Smooth muscle cell (in vitro differentiated cells): ENCODE measurements around the gene PHPT1. TPM values are rescaled to one million over a fixed set of nuclear protein-coding genes. Genes with fewer than 3 reads are reported as not detected.

Experiments
- DNase-seq: peaks from one replicate; lab custom pipeline; 2025; ENCODE audit not compliant: unreplicated experiment; lab: John Stamatoyannopoulos, UW
- H2AFZ ChIP-seq: fragments of 200-600 bp; sonication (generic); 2 replicates; pipeline ENCODE4 v1.6.0; 2016; ENCODE audit warnings: antibody characterized with exemption, low read depth, mild to moderate bottlenecking
- H3F3A ChIP-seq: fragments of 200-600 bp; sonication (generic); 2 replicates; pipeline ENCODE4 v1.6.0; 2017; ENCODE audit warnings: antibody characterized with exemption, low read depth
- H3K27ac ChIP-seq: fragments of 200-600 bp; sonication (generic); 2 replicates; pipeline ENCODE4 v1.5.1; 2016; ENCODE audit warnings: low read depth, mild to moderate bottlenecking
- H3K27me3 ChIP-seq: fragments of 200-600 bp; sonication (generic); 2 replicates; pipeline ENCODE4 v1.6.1; 2016; ENCODE audit warnings: low read depth, mild to moderate bottlenecking
- H3K36me3 ChIP-seq: fragments of 200-600 bp; sonication (generic); 2 replicates; pipeline ENCODE4 v1.5.1; 2016; ENCODE audit warnings: low read depth
- H3K4me1 ChIP-seq: fragments of 200-600 bp; sonication (generic); 2 replicates; pipeline ENCODE4 v1.5.1; 2016; ENCODE audit warnings: low read depth
- H3K4me2 ChIP-seq: fragments of 200-600 bp; sonication (generic); 2 replicates; pipeline ENCODE4 v1.6.0; 2016; ENCODE audit warnings: mild to moderate bottlenecking
- H3K4me3 ChIP-seq: fragments of 200-600 bp; sonication (generic); 2 replicates; pipeline ENCODE4 v1.5.1; 2016; ENCODE audit warnings: mild to moderate bottlenecking
- H3K79me2 ChIP-seq: fragments of 200-600 bp; sonication (generic); 2 replicates; pipeline ENCODE4 v1.6.0; 2016; ENCODE audit warnings: low read depth, mild to moderate bottlenecking
- H3K9ac ChIP-seq: fragments of 200-600 bp; sonication (generic); 2 replicates; pipeline ENCODE4 v1.6.0; 2016; ENCODE audit warnings: low read depth
- H3K9me3 ChIP-seq: fragments of 200-600 bp; sonication (generic); replicated peaks from 2 replicates; pipeline ENCODE4 v1.5.1; 2016; ENCODE audit warnings: low read depth
- H4K20me1 ChIP-seq: fragments of 200-600 bp; sonication (generic); 2 replicates; pipeline ENCODE4 v1.6.0; 2016; ENCODE audit warnings: low read depth
- CTCF ChIP-seq: fragments of 200-600 bp; sonication (generic); IDR thresholded peaks from 2 replicates; pipeline ENCODE4 v1.5.1; 2017; ENCODE audit warnings: borderline replicate concordance, mild to moderate bottlenecking, antibody characterized with exemption; ENCODE audit not compliant: insufficient read depth, poor library complexity, severe bottlenecking
- WGBS: methylation state at CpG from one replicate; pipeline ENCODE4 v1.1.7; 2016; ENCODE audit warnings: low lambda C conversion rate; 5-methylcytosine and 5-hydroxymethylcytosine counted together
- polyA plus RNA-seq: library from polyadenylated mRNA; unstranded; fragments of >200 nt; fragmentation: Nextera tagmentation; extraction: Ambion mirVana; gene quantifications from 2 replicates; pipeline ENCODE4 v1.2.1, GENCODE V29; 2016
- total RNA-seq: library from RNA; depleted of rRNA; stranded (reverse); fragments of >200 nt; gene quantifications from 2 replicates; pipeline ENCODE4 v1.2.3, GENCODE V29; 2014

The PHPT1 gene
- total and polyA plus RNA-seq, 2 experiments from 2014 or later: 173 to 381 TPM

- Histone ChIP-seq H3K27me3 (no peaks in the 10 kb centered on the region), H3K36me3 (no peaks in the 10 kb centered on the region), H3K27ac (no peak overlapping the region), H3K4me1 (peaks cover 21% of the 10 kb centered on the region), H3K9ac (no peak overlapping the region), H2AFZ (no peak overlapping the region), H3K79me2 (no peaks in the 10 kb centered on the region), H3K9me3 (no peaks in the 10 kb centered on the region), H3F3A (peaks cover 17% of the 10 kb centered on the region), H4K20me1 (peaks cover 26% of the 10 kb centered on the region), H3K4me3 (no peak overlapping the region), H3K4me2 (no peak overlapping the region)
- TF ChIP-seq CTCF: no peak
- DNase-seq: no peak
- WGBS: 96% methylated on average over 28 of the region's 29 CpGs
These were observed 10.6 kb upstream of the PHPT1 start for GRCh38 chr9:136838314-136839228.

GRCh38 chr9:136839229-136840139 is 9.7 kb upstream of the PHPT1 start:
- Histone ChIP-seq H3K36me3 (no peaks in the 10 kb centered on the region), H3F3A (peaks cover 11% of the 10 kb centered on the region), H3K4me2 (no peak overlapping the region), H3K27ac (no peak overlapping the region), H3K9ac (no peak overlapping the region), H2AFZ (no peak overlapping the region), H3K4me1 (peaks cover 21% of the 10 kb centered on the region), H3K4me3 (no peak overlapping the region), H3K79me2 (no peaks in the 10 kb centered on the region), H3K9me3 (no peaks in the 10 kb centered on the region), H3K27me3 (no peaks in the 10 kb centered on the region), H4K20me1 (peaks cover 26% of the 10 kb centered on the region)
- no peak for TF ChIP-seq CTCF
- WGBS: 86% methylated on average over 36 of the region's 36 CpGs
- DNase-seq: no peak

- peaks cover 21% of the 10 kb centered on the region for H3K4me1 ChIP-seq
- H3K4me2 ChIP-seq: no peak overlapping the region
- no peaks in the 10 kb centered on the region for H3K79me2 ChIP-seq
- H3K9me3 ChIP-seq: no peaks in the 10 kb centered on the region
- H3K4me3 ChIP-seq: no peak overlapping the region
- WGBS: 70% methylated on average over 23 of the region's 32 CpGs
- no peak for TF ChIP-seq CTCF
- H3K27ac ChIP-seq: no peak overlapping the region
- H3K36me3 ChIP-seq: no peaks in the 10 kb centered on the region
- H4K20me1 ChIP-seq: peaks cover 26% of the 10 kb centered on the region
- H3K9ac ChIP-seq: no peak overlapping the region
- H3K27me3 ChIP-seq: no peaks in the 10 kb centered on the region
- DNase-seq: no peak
- no peak overlapping the region for H2AFZ ChIP-seq
- H3F3A ChIP-seq: peaks cover 11% of the 10 kb centered on the region
These were observed 8.9 kb upstream of the PHPT1 start for GRCh38 chr9:136840140-136840876.
